ENCODE data around the gene SGK1.

Gene SGK1

GRCh38 chr6:134165561-134166201, 152.2 kb downstream of the SGK1 start:
- no peak for DNase-seq

- no peak for DNase-seq
Measured at GRCh38 chr6:134164300-134164699, 153.6 kb downstream of the SGK1 start.

GRCh38 chr6:134162932-134163331, 155.0 kb downstream of the SGK1 start:
- no peak for DNase-seq

GRCh38 chr6:134161041-134161440, 156.9 kb downstream of the SGK1 start:
- DNase-seq: no peak

- DNase-seq: no peak
Measured at GRCh38 chr6:134152767-134153485, 165.0 kb downstream of the SGK1 start.

- no peak for DNase-seq
Measured at GRCh38 chr6:134148566-134148965, 169.3 kb downstream of the SGK1 start.

GRCh38 chr6:134147034-134147533, 170.8 kb downstream of the SGK1 start:
- DNase-seq: no peak

- DNase-seq: no peak
Measured at GRCh38 chr6:134146268-134147033, 171.5 kb downstream of the SGK1 start.

- DNase-seq: no peak
Measured at GRCh38 chr6:134145786-134146185, 172.1 kb downstream of the SGK1 start.

- DNase-seq: no peak
Measured at GRCh38 chr6:134138226-134138975, 179.5 kb downstream of the SGK1 start.

- no peak for DNase-seq
Measured at GRCh38 chr6:134134654-134135053, 183.3 kb downstream of the SGK1 start.

GRCh38 chr6:134132494-134133141, 185.3 kb downstream of the SGK1 start:
- DNase-seq: no peak

- no peak for DNase-seq
Measured at GRCh38 chr6:134131530-134132139, 186.3 kb downstream of the SGK1 start.

- DNase-seq: no peak
Measured at GRCh38 chr6:134128146-134128545, 189.8 kb downstream of the SGK1 start.

- peak; percentile 74 for DNase-seq
Measured at GRCh38 chr6:134123666-134124208, 194.2 kb downstream of the SGK1 start.

- no peak for DNase-seq
Measured at GRCh38 chr6:134122775-134123174, 195.1 kb downstream of the SGK1 start.

- DNase-seq: no peak
Measured at GRCh38 chr6:134119486-134119885, 198.4 kb downstream of the SGK1 start.

All from eye (tissue), 1 donor.